HG03571 (cell line): ENCODE results near the gene MYO18A.
"Not testable (repeated sequence)": the region's sequence is repeated elsewhere in the genome, so short reads cannot be mapped to it uniquely, and the experiment has no call there.

Source experiments
- ATAC-seq: cut with Tn5 transposase; IDR thresholded peaks from one replicate; pipeline ENCODE4 v1.9.1; 2021; ENCODE audit not compliant: unreplicated experiment

Gene MYO18A

DNA sequence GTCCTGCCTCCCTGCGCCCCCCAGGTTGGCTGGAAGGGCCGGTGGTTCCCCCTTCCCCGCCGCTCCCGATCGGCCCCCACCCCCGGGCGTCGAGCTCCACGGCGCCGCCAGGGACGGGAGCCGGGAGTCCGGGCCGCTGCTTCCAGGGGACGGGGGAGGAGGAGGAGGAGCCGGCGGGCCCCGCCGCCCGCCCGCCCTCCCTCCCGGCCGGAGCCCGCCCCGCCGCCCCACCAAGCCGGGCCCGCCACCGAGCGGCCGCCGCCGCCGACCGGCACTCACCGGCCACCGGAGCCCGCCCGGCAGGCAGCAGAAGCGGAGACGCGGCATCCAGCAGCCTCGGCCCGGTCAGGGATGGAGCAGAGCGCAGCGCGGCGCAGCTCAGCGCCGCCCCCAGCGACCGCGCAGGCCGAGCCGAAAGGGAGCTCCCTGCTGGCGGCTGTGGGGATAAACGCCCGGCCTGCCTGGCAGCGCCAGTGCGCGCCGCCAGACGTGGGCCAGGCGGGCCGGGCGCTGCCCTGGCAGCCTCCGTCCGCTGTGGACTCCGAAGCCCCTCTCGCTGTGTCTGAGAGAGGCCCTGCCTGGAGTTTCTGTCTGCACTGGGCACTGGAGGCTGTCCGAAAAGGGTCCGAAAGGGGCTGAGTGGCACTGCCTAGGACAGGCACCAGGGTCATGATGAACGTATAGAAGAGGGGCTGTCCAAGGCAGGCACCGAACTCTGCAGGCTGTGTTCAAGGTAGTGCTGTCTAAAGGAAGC, at the start of gene MYO18A:
MYO18A (minus strand) TSS at position 365 of the 754 bp plus-strand sequence. CDS start 13,458 bp downstream, outside the sequence.
- ATAC-seq: peak; percentile 75

GRCh38 chr17:29225396-29225795, 45.2 kb upstream of the MYO18A start:
- no peak for ATAC-seq

GRCh38 chr17:29221338-29221737, 41.1 kb upstream of the MYO18A start:
- ATAC-seq: not testable (repeated sequence)

DNA sequence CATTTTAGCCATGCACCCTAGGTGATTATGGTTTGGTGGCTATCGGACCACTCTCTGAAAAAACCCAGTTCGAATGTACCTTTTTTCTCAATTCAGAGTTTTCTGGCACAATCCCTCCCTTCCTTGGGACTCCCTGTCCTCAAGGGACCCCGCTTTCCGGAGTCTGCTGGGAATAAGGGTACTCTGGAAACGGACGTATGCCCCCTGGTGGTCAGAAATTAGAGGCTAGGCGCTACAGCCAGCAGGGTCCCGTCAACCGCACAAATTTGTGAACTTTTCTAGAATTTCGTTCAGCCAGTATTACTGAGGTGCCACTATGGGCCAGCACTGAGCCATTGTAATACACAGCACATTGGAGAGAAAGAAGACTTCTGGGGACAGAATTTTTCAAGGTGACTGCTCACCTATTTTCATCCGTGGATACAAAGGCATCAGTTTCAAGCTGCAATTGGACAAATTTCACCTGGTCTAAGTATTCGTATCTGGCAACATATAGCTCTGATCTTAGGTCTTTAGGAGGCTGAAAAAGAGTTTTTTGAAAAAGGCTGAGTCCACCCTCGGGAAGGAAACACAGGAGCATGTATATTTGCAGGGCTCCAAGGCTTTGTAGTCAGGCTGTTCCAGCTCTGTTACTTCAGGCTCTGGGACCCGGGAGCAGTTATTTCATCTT, 39.3 kb upstream of the MYO18A start:
- no peak for ATAC-seq

- ATAC-seq: no peak
These were observed 36.7 kb upstream of the MYO18A start for GRCh38 chr17:29216856-29217255.

DNA sequence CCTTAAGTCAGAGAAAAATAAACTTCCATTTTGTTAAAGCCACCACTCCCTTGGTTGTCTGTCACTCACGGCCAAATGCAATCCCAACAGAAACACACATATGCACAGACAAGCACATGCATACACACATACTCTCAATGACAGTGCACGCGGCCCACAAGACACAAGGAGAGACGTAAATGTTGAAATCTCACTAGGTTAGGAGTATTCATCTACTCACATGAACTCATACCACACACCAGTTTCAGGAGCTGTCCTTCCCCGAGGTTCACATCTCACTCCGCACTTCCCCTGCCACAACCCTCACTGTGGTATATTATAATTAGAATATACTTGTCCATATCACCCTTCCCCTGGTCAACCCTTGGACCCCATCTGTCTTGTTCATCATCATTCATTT, 36.0 kb upstream of the MYO18A start:
- ATAC-seq: no peak

DNA sequence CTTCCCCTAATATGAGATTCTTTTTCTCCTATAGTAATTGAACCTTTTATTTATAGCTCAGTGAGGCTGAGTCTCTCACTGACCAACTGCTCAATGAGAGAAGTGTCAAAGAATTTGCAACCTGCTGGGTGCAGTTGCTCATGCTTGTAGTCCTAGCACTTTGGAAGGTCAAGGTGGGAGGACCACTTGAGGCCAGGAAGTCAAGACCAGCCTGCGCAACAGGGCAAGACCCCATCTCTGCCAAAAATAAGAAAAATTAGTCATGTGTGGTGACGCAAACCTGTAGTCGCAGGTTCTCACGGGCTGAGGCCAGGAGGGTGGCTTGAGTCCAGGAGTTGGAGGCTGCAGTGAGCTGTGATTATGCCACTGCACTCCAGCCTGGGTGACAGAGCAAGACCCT, 35.5 kb upstream of the MYO18A start:
- no peak for ATAC-seq

- ATAC-seq: no peak
These were observed 35.0 kb upstream of the MYO18A start for GRCh38 chr17:29215174-29215573.

GRCh38 chr17:29214215-29215146, 34.3 kb upstream of the MYO18A start:
- ATAC-seq: no peak

GRCh38 chr17:29212681-29213121, 32.5 kb upstream of the MYO18A start:
- no peak for ATAC-seq

- no peak for ATAC-seq
These were observed 32.0 kb upstream of the MYO18A start for GRCh38 chr17:29212094-29212631.

DNA sequence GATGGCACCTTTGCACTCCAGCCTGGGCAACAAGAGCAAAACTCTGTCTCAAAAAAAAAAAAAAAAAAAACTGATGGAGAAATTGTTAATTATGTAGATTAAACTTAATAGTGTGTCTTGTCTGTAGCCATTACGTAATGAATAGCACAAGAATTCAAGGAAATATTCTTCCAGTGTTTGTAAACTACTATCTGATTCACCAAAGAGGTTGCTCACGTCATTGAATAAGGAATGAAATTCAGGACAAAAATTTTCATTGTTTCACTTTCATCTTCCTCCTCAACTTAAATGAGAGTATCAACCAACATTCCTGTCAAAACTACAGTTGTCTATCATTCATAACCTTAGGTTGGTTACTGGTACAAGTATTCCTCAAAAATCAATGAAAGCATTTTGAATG, 30.7 kb upstream of the MYO18A start:
- no peak for ATAC-seq

- ATAC-seq: no peak
These were observed 28.9 kb upstream of the MYO18A start for GRCh38 chr17:29209073-29209472.

GRCh38 chr17:29207975-29208374, 27.8 kb upstream of the MYO18A start:
- ATAC-seq: no peak

GRCh38 chr17:29205047-29205446, 24.8 kb upstream of the MYO18A start:
- no peak for ATAC-seq

DNA sequence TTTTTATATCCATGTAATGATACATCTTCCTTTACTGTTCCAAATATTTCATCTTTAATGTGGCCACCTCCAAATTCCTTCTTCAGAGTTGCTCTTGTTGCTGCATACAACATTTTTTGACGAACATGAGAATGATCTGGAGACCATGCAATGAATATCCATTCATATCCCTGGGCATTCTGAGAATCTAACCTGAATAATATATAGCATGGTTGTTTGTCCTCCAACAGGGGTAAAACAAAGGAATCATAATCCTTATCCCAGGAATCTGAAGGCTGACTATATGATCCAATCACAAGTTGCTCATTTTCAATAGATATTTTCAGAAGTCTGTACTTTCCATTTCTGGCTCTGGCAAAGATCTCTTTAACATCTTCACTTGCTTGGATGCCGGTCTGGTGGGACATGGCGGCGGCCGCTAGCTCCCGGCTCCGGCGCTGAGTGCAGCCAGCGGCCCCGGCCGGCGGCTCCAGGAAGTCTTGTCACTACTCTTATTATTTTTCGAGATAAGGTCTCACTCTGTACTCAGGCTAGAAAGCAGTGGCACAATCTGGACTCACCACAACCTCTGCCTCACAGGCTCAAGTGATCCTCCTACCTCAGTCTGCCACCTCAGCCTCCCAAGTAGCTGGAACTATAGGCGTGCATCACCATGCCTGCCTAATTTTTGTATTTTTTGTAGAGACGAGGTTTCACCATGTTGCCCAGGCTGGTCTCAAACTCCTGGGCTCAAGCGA, 24.0 kb upstream of the MYO18A start:
- ATAC-seq: not testable (repeated sequence)

- ATAC-seq: no peak
These were observed 17.5 kb upstream of the MYO18A start for GRCh38 chr17:29197516-29198272.

GRCh38 chr17:29196769-29197515, 16.7 kb upstream of the MYO18A start:
- no peak for ATAC-seq
